Activated CD4-positive, alpha-beta T cell treated with anti-CD3 and anti-CD28 coated beads, Interleukin-2, amount 10 ng/mL, durations not matched to agents 7 days and 5 days (primary cell): ENCODE data around the gene NAA30. TPM values are rescaled to one million over a fixed set of nuclear protein-coding genes. Genes with fewer than 3 reads are reported as not detected.

ENCODE experiments used
- CTCF ChIA-PET: fragments of 350-600 bp; sonication (Branson Sonifier 250); formaldehyde crosslinking; loops from one replicate; lab custom pipeline; 2021; ENCODE audit warnings: antibody characterized with exemption; lab: Charles Lee
- POLR2A ChIA-PET: fragments of 350-600 bp; sonication (Branson Sonifier 250); formaldehyde crosslinking; loops from one replicate; lab custom pipeline; 2021; ENCODE audit warnings: antibody characterized with exemption; lab: Charles Lee
- DNase-seq: peaks from one replicate; pipeline ENCODE4 v3.0.0-alpha.2; 2020
- H3K27ac Mint-ChIP-seq: one replicate; pipeline ENCODE4 v1.8.0; 2021; ENCODE audit warnings: mild to moderate bottlenecking, moderate library complexity, mixed read lengths
- H3K27me3 Mint-ChIP-seq: one replicate; pipeline ENCODE4 v1.8.0; 2021; ENCODE audit warnings: mixed read lengths
- H3K36me3 Mint-ChIP-seq: one replicate; pipeline ENCODE4 v1.8.0; 2021; ENCODE audit warnings: low read depth, mixed read lengths
- H3K4me1 Mint-ChIP-seq: one replicate; pipeline ENCODE4 v1.8.0; 2021; ENCODE audit warnings: mixed read lengths
- H3K4me3 Mint-ChIP-seq: one replicate; pipeline ENCODE4 v1.8.0; 2021; ENCODE audit warnings: mild to moderate bottlenecking, moderate library complexity, mixed read lengths
- H3K9me3 Mint-ChIP-seq: one replicate; pipeline ENCODE4 v1.8.0; 2021; ENCODE audit warnings: mixed read lengths
- total RNA-seq, 2 experiments: library from RNA; stranded (reverse); gene quantifications; one replicate each; pipeline ENCODE4 v1.2.3, GENCODE V29; 2021

NAA30 gene
- total RNA-seq, 2 experiments from 2014 or later, result 16.3 to 18.2 TPM

DNA sequence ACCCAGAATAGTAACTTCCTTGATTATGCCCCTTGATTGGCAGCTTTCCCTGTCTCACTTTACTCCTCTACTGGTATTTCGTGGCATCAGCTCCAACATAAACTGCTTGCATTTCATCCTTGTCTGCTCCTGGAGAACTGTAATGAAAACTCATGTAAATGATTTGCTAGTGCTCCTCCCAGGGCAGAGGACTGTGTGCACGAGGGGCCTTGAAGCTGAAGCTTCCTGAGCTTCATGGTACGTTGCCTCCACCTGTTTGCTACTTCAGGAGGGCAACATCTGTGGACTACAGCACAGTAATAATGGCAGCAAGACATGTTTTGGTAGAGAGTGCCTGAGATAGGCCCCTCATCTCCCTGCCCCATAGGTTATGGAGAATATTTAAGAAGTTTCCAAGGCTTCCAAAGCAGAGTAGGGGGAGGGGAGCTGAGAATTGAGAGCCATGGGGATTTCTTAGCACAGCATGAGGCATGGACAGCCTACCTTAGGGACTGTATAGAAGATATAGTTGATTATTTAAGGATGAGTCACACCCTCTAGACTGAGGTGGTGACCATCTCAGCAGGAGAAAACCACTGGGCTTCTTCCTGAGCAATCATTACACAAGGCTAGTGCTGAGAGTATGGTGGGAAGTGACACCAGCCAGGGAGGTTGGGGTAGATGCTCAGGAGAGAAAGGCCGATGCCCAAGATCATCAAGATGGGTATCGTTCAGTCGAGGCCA is 73.8 kb downstream of the NAA30 start:
- ChIA-PET CTCF (no interaction called here), POLR2A (no interaction called here)
- H3K4me1 Mint-ChIP-seq, result no peaks in the 10 kb centered on the region
- no peaks in the 10 kb centered on the region for H3K36me3 Mint-ChIP-seq
- no peak for DNase-seq
- no peak overlapping the region for H3K4me3 Mint-ChIP-seq
- no peaks in the 10 kb centered on the region for H3K27me3 Mint-ChIP-seq
- H3K9me3 Mint-ChIP-seq, result no peaks in the 10 kb centered on the region
- no peak overlapping the region for H3K27ac Mint-ChIP-seq

Other genes starting within 250 kb of the NAA30 start
- 10 to 100 TPM; 59.9 to 66.5 TPM for gene EXOC5, start 121.7 kb upstream of the NAA30 start, total RNA-seq
- gene AP5M1, start 121.6 kb upstream of the NAA30 start, total RNA-seq, result 10 to 100 TPM; 47.9 to 64.3 TPM
- not detected for gene CCDC198, start 103.3 kb downstream of the NAA30 start, total RNA-seq